Fibroblast of gingiva (primary cell): Measurements from ENCODE around the gene NSUN7.

Experiments
- DNase-seq: peaks from one replicate; pipeline ENCODE4 v3.0.0-alpha.2; 2011; ENCODE audit warnings: low read depth

Gene NSUN7

DNA sequence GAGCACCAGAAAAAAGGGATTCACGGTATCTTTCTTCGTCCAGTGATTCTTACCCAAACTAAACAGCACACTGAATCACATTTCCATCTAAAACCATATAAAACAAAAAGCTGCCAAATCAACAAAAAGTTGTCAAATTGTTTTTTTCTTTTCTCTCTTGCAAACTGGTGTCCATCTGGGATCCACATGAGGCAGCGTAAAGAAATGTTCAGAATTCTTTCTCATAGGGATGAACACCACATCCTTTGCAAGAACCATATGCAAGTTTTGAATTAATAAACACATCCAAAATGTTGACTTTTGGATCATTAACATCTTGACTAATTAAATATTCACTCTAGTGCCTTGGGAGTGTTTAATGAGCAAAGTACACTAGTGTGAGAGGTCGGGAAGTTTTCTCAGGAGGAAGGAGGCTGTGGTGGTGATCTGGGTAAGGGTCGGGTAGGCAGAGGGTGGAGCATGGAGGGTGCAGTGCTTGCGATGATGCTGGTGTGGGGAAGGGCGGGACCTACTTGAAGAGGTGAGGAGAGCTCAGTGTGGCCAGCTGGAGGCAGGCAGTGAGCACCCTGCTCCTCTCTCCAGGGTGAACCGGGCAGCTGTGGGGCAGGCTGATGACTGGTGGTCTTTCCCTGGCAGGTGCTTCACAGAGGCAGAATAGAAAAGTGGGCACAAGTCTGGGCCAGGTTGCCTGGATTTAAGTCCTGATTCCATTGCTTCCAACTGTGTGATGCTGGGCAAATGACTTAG is 72.8 kb downstream of the NSUN7 start:
- DNase-seq = no peak

DNA sequence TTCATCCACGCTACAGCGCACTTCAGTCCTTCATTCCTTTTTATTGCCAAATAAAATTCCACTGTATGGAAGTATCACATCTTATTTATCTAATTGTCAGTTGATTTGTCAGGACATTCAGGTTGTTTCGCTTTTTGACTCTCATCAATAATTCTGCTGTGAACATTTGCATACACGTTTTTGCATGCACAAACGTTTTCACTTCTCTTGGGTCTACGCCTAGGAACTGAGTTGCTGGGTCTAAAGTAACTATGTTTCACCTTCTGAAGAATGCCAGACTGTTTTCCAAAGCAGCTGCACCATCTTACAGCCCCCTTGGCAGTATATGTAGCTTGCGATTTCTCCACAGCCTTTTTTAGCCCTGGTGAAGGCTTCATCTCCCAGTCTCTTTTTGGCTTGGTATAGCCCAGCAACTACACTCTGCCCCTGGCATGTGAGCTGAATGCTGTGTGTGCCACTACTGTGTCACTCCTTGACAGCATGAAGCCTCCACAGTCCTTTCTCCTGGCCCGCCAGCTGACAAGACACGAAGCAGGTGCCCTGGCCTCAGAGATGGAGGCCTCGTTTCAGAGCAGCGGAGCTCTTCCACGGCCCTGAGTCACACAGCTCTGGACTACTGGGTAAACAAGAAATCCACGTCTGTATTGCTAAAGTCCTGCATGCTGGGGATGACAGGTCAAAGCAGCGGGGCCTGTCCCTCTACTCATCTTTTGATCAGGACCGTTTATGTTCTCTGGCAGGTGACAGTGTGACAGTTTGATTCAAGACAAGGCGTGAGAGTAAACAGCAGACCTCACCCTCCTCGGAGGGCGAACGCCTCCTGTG is 75.5 kb downstream of the NSUN7 start:
- DNase-seq = no peak

DNA sequence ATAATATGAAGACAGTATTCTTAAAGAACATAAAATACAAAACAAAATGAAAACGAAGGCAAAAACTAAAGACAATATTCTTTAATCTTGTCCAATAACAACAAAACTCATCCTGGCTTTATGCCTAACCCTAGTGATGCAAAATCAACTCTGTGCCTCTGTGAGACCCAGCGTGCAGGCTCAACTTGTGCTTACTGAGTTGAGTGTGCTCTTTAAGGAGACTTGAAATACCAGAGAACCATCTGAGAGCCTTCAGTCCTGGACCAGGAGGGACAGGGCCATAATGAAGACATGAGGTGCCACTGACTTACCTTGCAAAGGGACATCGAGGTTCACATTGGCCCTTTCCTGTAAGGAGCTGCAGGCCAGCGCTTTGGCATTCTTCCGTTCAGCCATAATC is 77.1 kb downstream of the NSUN7 start:
- DNase-seq = no peak

DNA sequence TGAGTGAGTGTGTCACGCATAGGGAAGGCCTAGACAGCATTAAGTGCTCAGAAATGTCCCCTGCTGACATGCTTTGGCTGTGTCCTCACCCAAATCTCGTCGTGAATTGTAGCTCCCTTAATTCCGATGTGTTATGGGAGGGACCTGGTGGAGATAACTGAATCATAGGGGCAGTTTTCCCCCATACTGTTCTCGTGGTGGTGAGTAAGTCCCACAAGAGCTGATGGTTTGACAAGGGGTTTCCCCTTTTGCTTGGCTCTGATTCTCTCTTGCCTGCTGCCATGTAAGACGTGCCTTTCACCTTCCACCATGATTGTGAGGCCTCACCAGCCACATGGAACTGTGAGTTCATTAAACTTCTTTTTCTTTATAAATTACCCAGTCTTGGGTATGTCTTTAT is 78.0 kb downstream of the NSUN7 start:
- no peak for DNase-seq

DNA sequence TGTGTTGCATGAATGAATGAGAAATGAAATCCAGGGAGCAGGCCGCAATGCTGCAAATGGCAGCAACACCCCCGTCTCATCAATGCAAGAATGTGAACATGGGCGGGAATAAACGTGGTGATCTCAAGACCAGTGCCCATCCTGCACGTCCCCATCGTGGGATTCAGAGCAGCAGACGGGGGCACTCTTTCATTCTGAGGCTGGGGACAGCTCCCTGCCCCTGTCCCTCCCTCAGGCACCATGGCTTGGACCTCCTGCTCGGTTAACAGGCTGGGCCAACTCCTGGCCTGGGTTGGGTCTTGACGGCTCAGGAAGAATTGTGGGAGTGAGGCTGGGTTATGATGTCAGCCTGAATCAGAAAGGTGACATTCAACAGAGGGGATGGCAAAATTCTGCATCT is 78.9 kb downstream of the NSUN7 start:
- DNase-seq = no peak

DNA sequence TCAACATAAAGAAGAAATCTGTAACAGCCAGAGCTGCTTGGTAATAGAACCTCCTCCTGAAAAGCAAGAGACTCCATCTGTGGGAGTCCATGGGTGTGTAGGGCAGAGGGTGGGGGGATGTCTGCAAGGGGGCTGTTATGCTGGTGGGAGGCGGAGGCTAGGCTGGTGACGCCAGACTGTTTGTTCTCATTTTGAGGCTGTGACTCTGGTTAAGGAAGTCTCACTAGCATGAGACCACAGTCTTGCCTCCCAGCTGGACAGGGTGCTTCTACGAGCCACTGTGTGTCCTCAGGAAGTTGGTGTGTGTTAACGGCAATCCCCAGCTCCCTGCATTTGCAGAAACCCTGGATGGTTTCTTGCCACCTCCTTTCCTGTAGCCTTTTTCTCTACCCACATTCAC is 79.8 kb downstream of the NSUN7 start:
- no peak for DNase-seq

DNA sequence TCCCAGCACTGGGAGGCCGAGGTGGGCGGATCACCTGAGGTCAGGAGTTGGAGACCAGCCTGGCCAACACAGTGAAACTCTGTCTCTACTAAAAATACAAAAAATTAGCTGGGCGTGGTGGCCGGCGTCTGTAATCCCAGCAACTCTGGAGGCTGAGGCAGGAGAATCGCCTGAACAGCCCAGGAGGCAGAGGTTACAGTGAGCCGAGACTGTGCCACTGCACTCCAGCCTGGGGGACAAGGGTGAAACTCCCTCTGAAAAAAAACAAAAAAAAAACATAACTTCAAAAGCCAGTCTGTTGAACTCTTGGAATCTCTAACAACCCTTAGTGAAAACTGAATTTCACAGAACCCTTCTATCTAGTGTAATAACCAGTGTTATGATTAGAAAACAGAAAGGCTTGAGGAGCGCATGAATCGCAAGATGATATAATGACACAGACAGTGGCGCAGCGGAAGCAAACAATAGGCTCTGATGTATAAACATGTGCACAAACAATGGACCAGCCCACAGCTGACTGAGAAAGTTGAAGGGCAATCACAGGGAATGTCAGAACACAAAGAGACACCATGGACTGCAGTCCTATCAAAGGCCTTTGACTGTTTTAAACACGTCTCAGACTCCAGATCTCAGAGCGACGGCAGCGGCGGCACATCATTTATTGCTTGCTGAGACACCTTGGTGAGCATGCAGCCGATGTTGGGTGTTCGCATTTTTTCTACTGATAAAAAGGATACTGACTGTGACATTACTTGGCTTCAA is 81.6 kb downstream of the NSUN7 start:
- no peak for DNase-seq

DNA sequence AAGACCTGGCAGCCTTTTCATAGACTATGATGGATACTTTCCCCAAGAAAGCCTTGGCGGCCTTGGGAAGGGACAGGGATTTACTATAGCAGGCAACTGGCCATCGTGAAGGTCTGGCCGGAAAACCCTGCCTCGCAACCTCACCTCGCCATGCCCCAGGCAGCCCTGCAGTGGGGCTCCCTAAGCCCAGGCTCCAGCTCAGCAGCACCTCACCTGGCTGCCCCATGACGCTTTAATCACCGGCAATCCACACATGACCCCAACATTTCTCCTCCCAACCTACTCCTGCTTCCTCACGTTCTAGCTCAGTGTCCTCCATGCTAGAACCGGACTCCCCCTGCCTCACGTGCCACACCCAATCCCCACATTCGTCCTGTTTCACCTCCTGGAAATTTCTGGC is 82.4 kb downstream of the NSUN7 start:
- no peak for DNase-seq

DNA sequence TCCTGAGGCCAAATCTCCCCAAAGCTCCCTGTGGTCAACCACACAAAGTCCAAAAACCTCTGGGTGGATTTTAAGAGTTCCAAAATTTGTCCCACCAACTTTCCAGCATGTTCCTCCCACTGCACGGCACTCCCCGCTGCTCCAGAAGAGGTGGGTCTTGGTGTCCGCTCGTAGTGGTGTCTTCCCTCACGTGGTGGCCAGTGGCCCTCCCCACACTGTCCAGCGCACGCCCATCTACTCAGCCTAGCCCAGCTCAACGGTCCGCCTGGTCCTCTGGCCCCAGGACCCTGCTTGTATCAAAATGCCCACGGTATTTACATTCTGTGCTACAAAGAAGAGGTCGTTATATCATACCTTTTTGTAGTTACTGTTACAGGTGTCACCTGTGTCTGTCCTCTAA is 83.5 kb downstream of the NSUN7 start:
- no peak for DNase-seq

DNA sequence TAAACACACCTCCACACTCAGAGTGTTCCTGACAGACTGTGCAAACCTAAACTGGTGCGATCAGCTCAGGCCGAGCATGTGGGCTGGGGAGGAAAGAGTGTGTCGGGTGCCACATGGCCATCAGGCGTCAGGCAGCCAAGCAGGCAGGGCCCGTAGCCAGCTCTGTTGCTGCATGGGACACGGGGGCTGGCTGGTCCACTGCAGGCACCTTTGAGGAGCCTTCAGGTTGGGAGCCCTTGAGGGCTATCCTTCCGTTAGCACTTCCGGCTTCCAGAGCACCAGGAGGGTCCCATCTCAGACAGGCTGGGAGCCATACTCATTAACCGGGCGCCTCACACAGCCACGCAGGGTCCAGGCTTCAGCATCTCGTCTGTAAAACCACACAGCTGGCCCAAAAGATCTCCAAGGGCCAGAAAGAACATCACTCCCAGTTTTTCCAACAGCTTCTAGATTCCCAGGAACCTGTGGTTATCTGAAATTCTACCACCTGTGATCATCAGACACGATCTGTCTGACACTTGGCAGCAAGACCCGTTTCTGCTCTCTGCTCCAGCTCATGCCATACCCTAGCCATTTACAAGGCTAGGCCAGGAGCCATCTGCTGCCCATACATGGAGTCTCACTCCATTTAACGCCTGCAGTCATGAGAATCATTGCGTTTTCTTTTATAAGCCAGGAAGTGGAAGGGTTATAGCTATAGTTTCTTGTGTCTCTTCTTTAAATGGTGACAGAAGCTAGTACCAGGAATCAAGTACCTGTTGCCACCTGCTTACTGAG is 87.5 kb downstream of the NSUN7 start:
- DNase-seq = no peak

DNA sequence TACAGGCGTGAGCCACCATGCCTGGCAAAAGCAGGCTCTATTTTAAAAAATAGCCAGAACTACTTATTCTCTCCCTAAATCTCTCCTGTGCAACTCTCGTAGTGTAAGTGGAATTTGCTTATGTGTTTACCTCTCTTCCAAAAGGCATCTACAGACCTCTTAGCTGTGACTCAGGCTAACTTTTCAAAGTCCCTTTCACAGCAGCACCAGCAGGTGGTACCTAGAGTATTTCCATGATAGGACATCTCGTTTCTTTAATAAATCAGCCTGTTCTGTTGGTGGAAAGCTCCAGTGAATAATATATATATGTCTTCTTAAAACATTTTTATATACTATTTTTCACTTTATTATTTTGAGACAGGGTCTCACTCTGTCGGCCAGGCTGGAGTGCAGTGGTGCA is 89.0 kb downstream of the NSUN7 start:
- DNase-seq = no peak

DNA sequence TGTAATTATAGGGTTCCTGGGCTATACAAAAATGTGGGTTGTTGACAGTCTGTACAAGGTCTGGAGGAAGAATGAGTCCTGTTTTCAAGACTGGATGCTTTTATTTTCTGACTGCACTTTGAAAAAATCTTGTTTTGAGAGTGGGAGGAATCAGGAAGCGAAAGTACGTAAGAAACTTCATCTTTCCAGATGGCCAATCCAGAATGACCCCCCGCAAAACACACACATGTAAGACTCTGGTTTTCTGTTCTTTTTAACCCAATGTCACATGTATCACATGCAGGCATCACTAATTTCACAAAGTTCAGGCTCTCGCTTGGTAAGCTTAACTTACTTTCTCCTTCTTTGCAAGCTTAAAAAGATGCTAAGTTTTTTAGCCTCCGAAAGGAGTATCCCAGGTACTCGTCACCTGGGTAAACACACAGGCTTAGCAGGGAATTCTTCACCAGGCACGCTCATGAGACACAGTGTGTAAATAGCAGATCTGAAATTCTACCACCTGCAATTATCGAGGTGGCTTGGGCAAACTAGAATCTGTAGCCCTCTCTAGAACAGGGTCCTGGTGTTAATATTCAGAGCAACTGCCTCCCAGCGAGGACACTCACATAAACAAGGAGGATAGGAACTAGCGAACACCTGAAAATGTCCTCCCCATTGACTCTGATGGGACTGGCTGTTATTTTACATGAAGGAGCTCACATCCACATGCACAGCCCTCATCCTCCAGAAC is 90.7 kb downstream of the NSUN7 start:
- DNase-seq = no peak

DNA sequence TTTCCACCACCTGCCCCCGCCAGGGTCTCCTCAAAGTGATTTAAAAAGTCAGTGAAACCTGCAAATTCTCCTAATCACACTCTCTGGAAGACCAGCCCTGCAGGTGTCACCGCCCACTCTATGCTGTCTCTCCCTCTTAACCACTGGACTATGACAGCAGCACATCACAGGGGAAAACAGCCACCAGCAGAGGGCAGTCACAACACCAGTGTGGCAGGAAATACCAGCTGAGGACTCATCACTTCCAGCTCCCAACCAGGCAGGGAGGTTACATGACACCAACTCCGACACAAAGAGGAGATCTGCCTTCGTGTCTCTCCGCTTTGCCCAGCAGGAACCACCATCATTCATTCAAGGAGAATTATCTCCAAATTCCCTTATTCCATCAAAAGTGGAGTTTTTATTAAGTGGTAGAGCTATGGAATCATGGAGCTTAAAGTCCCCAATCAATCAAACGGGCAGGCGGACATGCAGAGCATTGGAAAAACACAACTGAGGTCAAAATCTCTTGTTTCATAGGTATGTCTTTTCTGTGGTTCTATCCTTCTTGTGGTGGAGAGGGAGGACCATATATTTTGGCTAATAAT is 91.3 kb downstream of the NSUN7 start:
- peak; percentile 60 for DNase-seq

DNA sequence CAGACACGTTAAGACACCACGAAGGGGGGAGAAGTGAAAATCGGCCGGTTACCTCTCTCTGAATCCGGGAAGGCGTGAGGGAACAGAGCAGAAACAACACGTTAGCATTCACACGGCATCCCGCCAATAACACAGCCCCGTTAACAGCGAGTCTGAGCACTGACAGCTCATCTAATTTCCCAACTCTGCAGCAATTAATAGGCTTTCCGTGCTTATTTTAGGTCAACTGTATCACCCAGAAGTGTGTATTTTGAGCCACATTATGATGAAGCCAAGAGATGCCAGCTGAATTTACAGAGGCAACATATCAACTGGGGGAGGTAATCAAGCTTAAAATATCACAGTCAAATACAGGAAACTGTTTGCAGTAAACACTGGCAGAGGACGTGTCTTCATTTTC is 92.6 kb downstream of the NSUN7 start:
- no peak for DNase-seq

DNA sequence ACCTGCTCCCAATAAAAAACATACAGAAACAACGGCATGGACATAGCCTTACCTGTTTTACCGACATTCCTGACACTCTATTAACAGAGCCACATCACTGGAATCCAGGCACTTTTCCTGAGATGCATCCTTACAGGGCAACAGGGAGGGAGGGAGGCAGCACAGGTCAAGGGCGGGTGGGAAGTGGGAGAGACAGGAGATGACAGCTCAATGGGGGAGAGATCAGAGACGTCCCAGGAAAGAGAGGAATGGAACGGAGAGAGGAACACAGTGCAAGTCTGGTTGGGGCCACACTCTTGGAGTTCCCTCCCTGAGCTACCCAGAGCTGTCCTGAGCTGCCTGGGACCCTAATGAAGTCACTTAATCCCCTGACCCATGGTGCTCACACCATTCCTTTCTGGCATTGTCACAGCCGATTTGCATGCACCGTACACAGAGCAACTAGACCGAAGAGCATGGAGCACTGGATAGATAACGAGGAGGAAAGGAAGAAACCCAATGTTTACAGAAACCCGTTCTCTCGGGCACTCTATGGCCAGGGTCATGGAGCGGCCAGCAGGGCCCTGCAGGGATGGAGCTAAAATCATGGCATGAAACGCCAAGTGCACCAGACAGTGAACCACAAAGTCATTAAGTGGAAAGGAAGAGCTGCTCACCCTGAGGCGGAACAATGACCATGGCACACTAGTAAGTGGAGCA is 93.1 kb downstream of the NSUN7 start:
- no peak for DNase-seq

DNA sequence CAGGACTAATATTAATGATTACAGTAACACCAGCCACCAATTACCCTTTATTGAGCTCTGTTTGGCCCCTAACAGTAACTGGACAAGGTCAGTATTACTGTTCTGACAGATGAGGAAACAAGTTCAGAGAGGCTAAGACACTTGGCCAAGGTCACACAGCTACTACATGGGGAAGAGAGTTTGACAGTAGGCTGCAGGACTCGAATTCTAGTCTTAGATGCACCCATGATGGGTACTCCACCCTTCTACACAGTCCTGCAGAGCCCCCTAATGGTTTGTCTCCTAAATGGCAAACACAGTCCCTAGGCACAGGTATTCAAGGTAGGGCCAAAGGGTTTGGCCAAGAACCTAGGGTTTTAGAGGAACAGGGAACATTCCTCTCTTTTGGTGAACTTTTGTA is 93.9 kb downstream of the NSUN7 start:
- no peak for DNase-seq

DNA sequence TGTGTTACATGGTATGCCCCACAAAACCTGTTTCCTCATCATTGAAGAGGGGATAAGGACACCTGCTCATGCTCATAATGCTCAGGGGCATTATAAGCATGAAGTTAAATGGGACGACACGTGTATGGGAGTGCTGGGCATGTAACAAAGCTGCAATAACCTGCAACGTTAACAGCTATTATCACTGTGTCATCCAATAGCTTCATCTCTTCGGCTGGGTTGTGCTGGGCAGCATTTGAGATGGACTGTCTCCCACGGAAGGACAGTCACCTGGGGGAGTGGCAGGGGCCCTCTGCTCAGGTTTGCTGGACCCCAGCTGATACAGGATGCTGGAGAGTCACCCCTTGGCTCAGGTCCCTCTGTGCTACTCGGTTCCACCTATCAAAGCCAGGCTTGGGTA is 94.5 kb downstream of the NSUN7 start:
- no peak for DNase-seq

DNA sequence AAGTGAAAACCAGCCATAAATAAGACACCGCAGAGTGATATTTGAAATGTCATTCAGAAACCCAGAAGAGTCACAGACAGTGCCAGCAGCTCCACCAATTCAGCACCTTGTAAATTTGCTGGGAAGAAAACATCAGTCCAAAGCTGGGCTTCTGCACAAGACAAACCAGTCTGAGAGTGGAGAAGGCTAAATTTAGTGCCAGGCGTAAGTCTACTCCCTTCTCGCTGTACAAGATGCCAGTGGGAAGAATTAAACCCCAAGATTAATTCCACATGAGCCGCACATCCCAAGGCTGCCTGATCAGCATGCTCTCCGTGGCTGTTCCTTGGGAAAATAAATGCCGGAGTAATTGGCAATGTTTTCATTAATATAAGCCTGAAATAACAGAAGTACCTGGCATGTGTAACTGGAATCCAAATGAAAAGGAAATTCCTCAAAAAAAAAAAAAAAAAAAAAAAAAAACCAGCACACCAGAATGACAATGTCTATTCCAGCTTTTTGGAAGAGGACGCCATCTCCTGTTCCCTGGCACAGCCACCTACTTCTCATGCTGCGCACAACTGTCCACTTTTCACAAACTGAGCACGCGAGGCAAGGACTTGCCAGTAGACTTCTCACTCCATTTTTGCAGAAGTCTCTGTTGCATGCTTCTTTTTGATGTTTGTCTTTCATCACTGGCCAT is 95.5 kb downstream of the NSUN7 start:
- DNase-seq = peak; percentile 33

DNA sequence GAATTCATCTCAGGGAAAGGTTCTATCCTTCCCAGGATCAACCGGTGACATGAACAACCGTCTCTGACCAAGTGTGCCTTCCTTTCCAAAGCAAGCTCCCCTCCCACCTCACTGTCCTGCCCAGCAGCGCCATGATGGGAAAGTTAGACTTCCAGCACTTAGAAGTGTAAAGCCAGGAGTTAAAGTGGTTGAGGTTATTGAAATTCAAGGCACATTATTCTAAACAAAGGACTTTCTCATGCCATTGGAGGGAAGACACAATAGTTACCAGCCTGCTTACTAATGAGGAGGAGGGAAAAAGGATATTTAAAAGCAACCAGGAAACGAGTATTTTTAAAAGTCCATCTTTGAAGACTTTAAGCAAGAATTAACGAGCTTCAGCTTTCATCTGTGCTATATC is 96.8 kb downstream of the NSUN7 start:
- no peak for DNase-seq

DNA sequence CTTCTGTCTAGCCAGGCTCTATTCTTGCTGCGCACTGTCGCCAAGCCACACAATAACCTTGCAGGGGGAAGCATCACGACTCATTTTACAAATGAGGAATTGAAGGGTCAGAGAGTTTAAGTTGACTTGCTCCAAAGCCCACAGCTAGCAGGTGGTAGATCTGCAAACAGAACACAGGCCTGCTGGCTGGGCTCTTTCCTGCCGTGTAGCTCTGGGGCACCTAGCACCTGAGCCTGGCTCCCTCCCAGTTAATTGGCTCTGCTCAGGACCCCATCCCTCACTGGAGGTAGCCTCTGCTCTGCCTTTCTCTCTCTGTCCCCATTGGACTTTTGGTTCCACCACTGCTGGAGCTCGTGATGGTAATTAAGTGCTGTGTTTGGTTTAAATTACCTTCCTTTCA is 98.5 kb downstream of the NSUN7 start:
- no peak for DNase-seq
